ENCODE results near the gene DAB1. TPM values are rescaled to one million over a fixed set of nuclear protein-coding genes. Genes with fewer than 3 reads are reported as not detected.

DAB1 gene
- total and polyA plus RNA-seq, 2 of the 8 experiments (the other 6 are each of a cell fraction or from before 2014, with no cell fraction given), result 4.4 to 11.8 TPM

DNA sequence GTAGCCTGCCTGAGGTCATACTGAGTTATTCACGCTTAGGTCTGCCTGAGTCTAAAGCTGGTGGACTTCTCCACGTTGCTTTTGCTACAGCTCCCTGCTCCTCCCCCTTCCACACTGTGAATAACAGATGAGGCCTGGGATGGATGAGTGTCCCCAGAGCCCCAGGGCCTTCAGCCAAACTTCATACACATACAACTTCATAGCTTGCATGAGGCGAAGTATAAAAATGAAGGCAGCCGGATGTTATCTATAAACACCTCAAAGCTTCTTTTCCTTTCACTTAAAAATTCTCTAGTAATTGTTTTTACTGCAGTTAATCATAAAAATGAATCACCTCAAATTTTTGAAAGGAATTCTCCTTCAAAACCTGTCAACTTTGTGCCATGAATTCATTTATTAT, 70.2 kb downstream of the DAB1 start:
- H2BK5ac ChIP-seq (ENCODE audit: low read depth, low read length), result no peak overlapping the region
- H4K91ac ChIP-seq (replicated peaks; ENCODE audit: insufficient read length, low read length), result no peak overlapping the region
- H3K4me3 ChIP-seq (ENCODE audit: extremely low read depth in 1 of 4, insufficient read depth in 2 of 4, low read depth in 3 of 4, low read length in 4 of 4), result no peak overlapping the region
- no peak overlapping the region for H3K4me2 ChIP-seq (ENCODE audit: insufficient read depth in 1 of 2, low read depth in 2 of 2, low read length in 2 of 2)
- 91% methylated on average over 4 of the region's 4 CpGs; no CpG with 5 or more reads in 1 of the 2 experiments for WGBS, 2 experiments (ENCODE audit: extremely low coverage in 1 of 2, insufficient coverage in 1 of 2, insufficient read length in 1 of 2, insufficient replicate concordance in 2 of 2, low coverage in 1 of 2, low lambda C conversion rate in 2 of 2, missing lambda C conversion rate in 1 of 2)
- H3K9ac ChIP-seq (replicated peaks in 1 of 4; ENCODE audit: extremely low read depth in 1 of 4, low read depth in 3 of 4, low read length in 3 of 4), result no peak overlapping the region
- CTCF ChIA-PET (ENCODE audit: partially characterized antibody), result interaction anchor here (0.6 kb wide), 1 partner anchor 14 kb away, joined by 3 read pairs; no protein-coding TSS in a partner anchor
- H3K4me1 ChIP-seq (replicated peaks in 1 of 4; ENCODE audit: control insufficient read depth in 3 of 4, insufficient read depth in 4 of 4, low read length in 3 of 4), result peaks cover 0 to 10% (median 0%) of the 10 kb centered on the region in 4 experiments; a peak in 3 of 7 replicates
- no peak overlapping the region for H2BK15ac ChIP-seq (ENCODE audit: low read length)
- H3K27ac ChIP-seq (ENCODE audit: low read depth, low read length), result no peak overlapping the region
- no peak for FAIRE-seq
- no peaks in the 10 kb centered on the region for H4K20me1 ChIP-seq (replicated peaks in 1 of 2; ENCODE audit: control insufficient read depth in 1 of 2, insufficient read depth in 2 of 2, low read length in 2 of 2)
- no peaks in the 10 kb centered on the region; the same call in 1 of the 2 replicates for H3K23me2 ChIP-seq (ENCODE audit: low read depth, low read length)
- no peaks in the 10 kb centered on the region for H3K36me3 ChIP-seq (ENCODE audit: control insufficient read depth in 2 of 4, insufficient read depth in 4 of 4, low read length in 3 of 4)
- no peak overlapping the region for H3K18ac ChIP-seq (ENCODE audit: extremely low read depth, low read length)
- no peak overlapping the region for H3K14ac ChIP-seq (ENCODE audit: insufficient read length)
- H2AK5ac ChIP-seq (ENCODE audit: low read depth, low read length), result no peak overlapping the region
- no peak overlapping the region for H2AFZ ChIP-seq (ENCODE audit: low read length)
- no peak overlapping the region for H3K56ac ChIP-seq (replicated peaks; ENCODE audit: insufficient read length, low read depth, low read length)
- no peak overlapping the region for H4K5ac ChIP-seq (ENCODE audit: insufficient read length, low read depth, low read length)
- DNase-seq (ENCODE audit: low read depth in 1 of 2, low spot score in 2 of 2), result no peak
- TF ChIP-seq, protein P1, sequence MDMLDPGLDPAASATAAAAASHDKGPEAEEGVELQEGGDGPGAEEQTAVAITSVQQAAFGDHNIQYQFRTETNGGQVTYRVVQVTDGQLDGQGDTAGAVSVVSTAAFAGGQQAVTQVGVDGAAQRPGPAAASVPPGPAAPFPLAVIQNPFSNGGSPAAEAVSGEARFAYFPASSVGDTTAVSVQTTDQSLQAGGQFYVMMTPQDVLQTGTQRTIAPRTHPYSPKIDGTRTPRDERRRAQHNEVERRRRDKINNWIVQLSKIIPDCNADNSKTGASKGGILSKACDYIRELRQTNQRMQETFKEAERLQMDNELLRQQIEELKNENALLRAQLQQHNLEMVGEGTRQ (IDR thresholded peaks at IDR 0.05; ENCODE audit: low read length), result no peak
- TF ChIP-seq PHF8 (conservative IDR thresholded peaks at IDR 0.05; ENCODE audit: low read depth, low read length) (no peak), POLR2AphosphoS5 (IDR thresholded peaks at IDR 0.05; ENCODE audit: low read depth, low read length) (no peak), POLR2A (IDR thresholded peaks at IDR 0.05; ENCODE audit: control extremely low read depth in 1 of 2, low read depth in 2 of 2, low read length in 2 of 2) (no peak), TAF1 (IDR thresholded peaks at IDR 0.05; ENCODE audit: low read depth, low read length) (no peak), EZH2 (IDR thresholded peaks at IDR 0.05; ENCODE audit: low read depth, low read length, severe bottlenecking) (no peak), BACH1 (IDR thresholded peaks at IDR 0.05; ENCODE audit: low read length) (no peak), SIRT6 (IDR thresholded peaks at IDR 0.05; ENCODE audit: low read length) (no peak)
- no peaks in the 10 kb centered on the region for H3K9me3 ChIP-seq (ENCODE audit: insufficient read depth in 2 of 2, low read depth in 1 of 2, low read length in 1 of 2)
- no peak overlapping the region for H2BK120ac ChIP-seq (replicated peaks; ENCODE audit: low read depth, low read length)
- no peak overlapping the region for H2BK12ac ChIP-seq (ENCODE audit: low read depth, low read length)
- H3K79me1 ChIP-seq (ENCODE audit: low read depth, low read length), result peaks cover 2% of the 10 kb centered on the region
- H4K8ac ChIP-seq (ENCODE audit: extremely low read depth, insufficient read depth, low read length), result no peak overlapping the region
- H2BK20ac ChIP-seq (ENCODE audit: low read length), result no peak overlapping the region
- H3K4ac ChIP-seq (replicated peaks; ENCODE audit: insufficient read length, low read depth, low read length), result no peak overlapping the region
- POLR2A ChIA-PET (ENCODE audit: partially characterized antibody), result no interaction called here
- H3K23ac ChIP-seq (ENCODE audit: insufficient read length), result no peak overlapping the region
- H3K27me3 ChIP-seq (replicated peaks in 1 of 4; ENCODE audit: control insufficient read depth in 3 of 4, extremely low read depth in 1 of 4, insufficient read depth in 3 of 4, low read length in 3 of 4), result no peaks in the 10 kb centered on the region
- H3K79me2 ChIP-seq (ENCODE audit: control insufficient read depth in 1 of 2, insufficient read depth in 2 of 2, low read length in 2 of 2), result no peaks in the 10 kb centered on the region

All from H1 (cell line).